ENCODE data around the gene LRRC8E.

- no peak for TF ChIP-seq POLR2A (IDR thresholded peaks at IDR 0.05)
- TF ChIP-seq, protein P1, sequence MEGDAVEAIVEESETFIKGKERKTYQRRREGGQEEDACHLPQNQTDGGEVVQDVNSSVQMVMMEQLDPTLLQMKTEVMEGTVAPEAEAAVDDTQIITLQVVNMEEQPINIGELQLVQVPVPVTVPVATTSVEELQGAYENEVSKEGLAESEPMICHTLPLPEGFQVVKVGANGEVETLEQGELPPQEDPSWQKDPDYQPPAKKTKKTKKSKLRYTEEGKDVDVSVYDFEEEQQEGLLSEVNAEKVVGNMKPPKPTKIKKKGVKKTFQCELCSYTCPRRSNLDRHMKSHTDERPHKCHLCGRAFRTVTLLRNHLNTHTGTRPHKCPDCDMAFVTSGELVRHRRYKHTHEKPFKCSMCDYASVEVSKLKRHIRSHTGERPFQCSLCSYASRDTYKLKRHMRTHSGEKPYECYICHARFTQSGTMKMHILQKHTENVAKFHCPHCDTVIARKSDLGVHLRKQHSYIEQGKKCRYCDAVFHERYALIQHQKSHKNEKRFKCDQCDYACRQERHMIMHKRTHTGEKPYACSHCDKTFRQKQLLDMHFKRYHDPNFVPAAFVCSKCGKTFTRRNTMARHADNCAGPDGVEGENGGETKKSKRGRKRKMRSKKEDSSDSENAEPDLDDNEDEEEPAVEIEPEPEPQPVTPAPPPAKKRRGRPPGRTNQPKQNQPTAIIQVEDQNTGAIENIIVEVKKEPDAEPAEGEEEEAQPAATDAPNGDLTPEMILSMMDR (IDR thresholded peaks at IDR 0.05) = no peak
Observed at GRCh38 chr19:7908078-7908699, 19.9 kb downstream of the LRRC8E start.
